H7 (cell line): ENCODE measurements around the gene FUT7. TPM values are rescaled to one million over a fixed set of nuclear protein-coding genes. Genes with fewer than 3 reads are reported as not detected.

Source experiments
- DNase-seq: peaks from one replicate; pipeline ENCODE4 v3.0.0; 2012
- H3K27me3 ChIP-seq: 2 replicates; pipeline ENCODE4 v1.6.0; 2011; ENCODE audit warnings: mild to moderate bottlenecking, low read length; ENCODE audit not compliant: control insufficient read depth, insufficient read depth
- H3K36me3 ChIP-seq: replicated peaks from 2 replicates; pipeline ENCODE4 v1.5.1; 2011; ENCODE audit warnings: low read length; ENCODE audit not compliant: control insufficient read depth, insufficient read depth
- H3K4me3 ChIP-seq: 2 replicates; pipeline ENCODE4 v1.5.1; 2011; ENCODE audit warnings: low read depth, mild to moderate bottlenecking, control low read depth, low read length, moderate library complexity; ENCODE audit not compliant: insufficient read depth
- total RNA-seq: library from RNA; depleted of rRNA; stranded (reverse); fragments of >200 nt; shearing (Covaris generic); gene quantifications from 2 replicates; pipeline ENCODE4 v1.2.3, GENCODE V29; 2014

Gene FUT7
- total RNA-seq, 1 experiment from 2014 or later = not detected

DNA sequence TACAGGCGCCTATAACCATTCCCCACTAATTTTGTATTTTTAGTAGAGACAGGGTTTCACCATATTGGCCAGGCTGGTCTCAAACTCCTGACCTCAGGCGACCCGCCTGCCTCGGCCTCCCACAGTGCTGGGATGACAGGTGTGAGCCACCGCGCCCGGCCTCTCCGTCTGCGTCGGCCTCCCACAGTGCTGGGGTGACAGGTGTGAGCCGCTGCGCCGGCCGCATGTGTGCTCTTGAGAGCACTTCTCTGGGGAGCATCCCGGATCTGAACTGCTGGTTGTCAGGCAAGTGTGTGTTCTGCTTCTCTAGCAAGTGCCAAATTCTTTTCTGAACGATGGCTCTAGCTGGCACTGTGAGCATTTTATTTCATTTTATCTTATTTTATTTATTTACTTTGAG lies 25.7 kb upstream of the FUT7 start:
- DNase-seq = no peak
- peaks cover 28% of the 10 kb centered on the region for H3K27me3 ChIP-seq
- H3K4me3 ChIP-seq = no peak overlapping the region
- no peaks in the 10 kb centered on the region for H3K36me3 ChIP-seq

DNA sequence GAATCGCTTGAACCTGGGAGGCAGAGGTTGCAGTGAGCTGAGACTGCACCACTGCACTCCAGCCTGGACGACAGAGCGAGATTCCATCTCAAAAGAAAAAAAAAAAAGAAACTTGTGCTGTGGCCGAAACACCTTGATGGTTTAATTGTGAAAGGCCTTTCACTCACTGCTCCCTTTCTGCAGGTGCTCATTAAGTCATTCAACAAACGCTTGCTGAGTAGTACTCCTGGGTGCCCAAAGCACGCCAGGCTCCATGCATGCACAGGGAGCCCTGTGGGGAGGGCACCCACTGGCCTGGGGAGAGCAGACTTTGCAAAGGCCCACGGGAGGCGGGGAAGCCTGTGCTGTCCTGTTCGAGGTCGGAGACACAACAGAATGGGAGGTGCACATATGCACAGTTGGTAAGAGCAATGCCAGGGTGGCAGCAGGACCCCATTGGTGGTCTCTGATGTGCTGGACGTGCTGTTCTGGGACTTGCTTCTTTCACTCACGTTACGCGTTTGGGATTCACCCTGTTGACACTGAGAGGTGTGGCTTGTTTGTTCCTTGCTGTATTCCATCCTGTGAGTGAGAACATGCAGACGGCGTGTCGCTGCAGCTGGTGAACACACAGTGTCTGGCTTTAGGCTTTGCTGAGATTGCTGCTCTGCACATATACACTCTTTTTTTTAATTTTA lies 25.0 kb upstream of the FUT7 start:
- no peak for DNase-seq
- Histone ChIP-seq H3K27me3 (peaks cover 32% of the 10 kb centered on the region), H3K4me3 (no peak overlapping the region), H3K36me3 (no peaks in the 10 kb centered on the region)

GRCh38 chr9:137055385-137056364 lies 23.8 kb upstream of the FUT7 start:
- Histone ChIP-seq H3K4me3 (no peak overlapping the region), H3K36me3 (no peaks in the 10 kb centered on the region), H3K27me3 (peaks cover 32% of the 10 kb centered on the region)
- peak; percentile 78 for DNase-seq

- Histone ChIP-seq H3K36me3 (no peaks in the 10 kb centered on the region), H3K27me3 (peaks cover 36% of the 10 kb centered on the region), H3K4me3 (no peak overlapping the region)
- DNase-seq = no peak
These were observed 23.1 kb upstream of the FUT7 start for GRCh38 chr9:137054932-137055384.

- peaks cover 43% of the 10 kb centered on the region for H3K27me3 ChIP-seq
- peak within 1 kb of the TSS; percentile 43 for H3K4me3 ChIP-seq
- H3K36me3 ChIP-seq = no peaks in the 10 kb centered on the region
- peak; percentile 96 for DNase-seq
These were observed 22.4 kb upstream of the FUT7 start, which contains the start of gene ENTPD2 for GRCh38 chr9:137053944-137054931. ENTPD2 (minus strand) TSS chr9:137054061; CDS start chr9:137053997, 64 bp downstream.

GRCh38 chr9:137052998-137053943 lies 21.4 kb upstream of the FUT7 start:
- DNase-seq = peak; percentile 89
- Histone ChIP-seq H3K36me3 (no peaks in the 10 kb centered on the region), H3K4me3 (peak overlapping the region; percentile 43), H3K27me3 (peaks cover 50% of the 10 kb centered on the region)

DNA sequence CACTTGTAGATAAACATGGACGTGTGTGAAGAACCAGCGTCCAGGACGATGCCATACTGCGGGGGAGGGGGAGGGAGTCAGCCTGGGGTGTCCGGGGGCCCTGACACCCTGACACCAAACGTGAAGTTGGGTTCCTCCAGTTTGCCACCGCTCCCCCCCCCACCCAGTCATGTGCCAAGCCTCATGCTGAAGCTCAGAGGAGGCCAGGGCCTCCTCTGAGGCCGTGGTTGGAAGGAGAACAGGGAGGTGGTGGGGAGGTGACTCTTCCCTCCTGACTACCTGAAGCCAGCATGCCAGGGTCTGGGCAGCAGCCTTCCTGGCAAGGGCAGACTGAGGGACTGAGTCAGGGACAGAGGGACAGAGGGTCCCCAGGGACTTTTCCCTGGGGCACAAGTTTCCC lies 20.4 kb upstream of the FUT7 start:
- H3K27me3 ChIP-seq = peaks cover 57% of the 10 kb centered on the region
- no peaks in the 10 kb centered on the region for H3K36me3 ChIP-seq
- H3K4me3 ChIP-seq = no peak overlapping the region
- DNase-seq = no peak

GRCh38 chr9:137051145-137051724 lies 19.3 kb upstream of the FUT7 start:
- DNase-seq = no peak
- Histone ChIP-seq H3K4me3 (no peak overlapping the region), H3K27me3 (peaks cover 61% of the 10 kb centered on the region), H3K36me3 (no peaks in the 10 kb centered on the region)

- Histone ChIP-seq H3K36me3 (no peaks in the 10 kb centered on the region), H3K27me3 (peaks cover 62% of the 10 kb centered on the region), H3K4me3 (no peak overlapping the region)
- no peak for DNase-seq
These were observed 18.7 kb upstream of the FUT7 start for GRCh38 chr9:137050570-137050969.

GRCh38 chr9:137049544-137050449 lies 17.9 kb upstream of the FUT7 start:
- H3K4me3 ChIP-seq = no peak overlapping the region

DNA sequence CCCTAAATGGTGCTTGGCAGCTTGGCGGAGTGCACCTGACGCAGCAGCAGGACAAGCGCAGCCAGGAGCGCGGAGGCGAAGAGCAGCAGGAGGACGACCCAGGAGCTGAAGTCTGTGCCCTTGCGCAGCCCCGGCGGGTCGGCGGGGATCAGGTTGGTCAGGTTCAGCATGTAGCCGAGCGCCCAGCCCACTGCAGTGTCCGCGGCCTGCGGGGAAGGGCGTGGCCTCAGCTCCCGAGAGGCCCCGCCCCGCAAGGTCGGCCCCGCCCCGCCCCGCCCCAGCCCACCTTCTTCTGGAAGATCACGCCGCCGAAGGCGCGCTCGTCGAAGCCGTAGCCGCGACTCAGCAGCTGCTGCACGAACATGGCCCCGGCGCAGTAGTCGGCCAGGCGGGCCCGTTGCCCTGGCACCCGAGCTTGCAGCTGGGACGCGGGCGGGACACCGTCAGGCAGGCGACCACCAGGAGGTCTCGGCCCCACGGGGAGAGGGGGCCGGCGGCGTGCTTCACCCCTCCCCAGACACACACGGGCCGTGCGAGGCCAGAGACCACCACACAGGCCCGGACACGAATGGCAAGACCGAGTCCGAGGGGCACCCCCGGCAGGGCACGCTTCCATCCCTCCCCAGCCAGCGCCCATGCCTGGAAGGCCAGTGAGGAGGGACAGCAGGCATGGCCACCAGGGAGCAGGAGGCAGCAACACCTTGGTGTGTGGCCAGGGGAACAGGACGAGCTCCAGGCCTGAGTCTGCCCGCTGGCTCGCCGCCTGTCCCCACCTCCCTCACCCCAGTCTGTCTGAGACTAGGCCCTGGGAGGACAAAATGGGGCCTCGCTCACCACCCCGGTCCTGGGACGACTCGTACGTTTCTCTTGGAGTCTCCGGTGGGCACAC lies 17.0 kb upstream of the FUT7 start:
- DNase-seq = peak; percentile 94
- Histone ChIP-seq H3K36me3 (no peaks in the 10 kb centered on the region), H3K27me3 (peaks cover 63% of the 10 kb centered on the region), H3K4me3 (no peak overlapping the region)

More at GRCh38 chr9:137049544-137050449, 17.9 kb upstream of the FUT7 start:
- Histone ChIP-seq H3K36me3 (no peaks in the 10 kb centered on the region), H3K27me3 (peaks cover 67% of the 10 kb centered on the region)
- peak; percentile 94 for DNase-seq
